ENCODE measurements around the gene PDZK1IP1. TPM values are rescaled to one million over a fixed set of nuclear protein-coding genes. Genes with fewer than 3 reads are reported as not detected.

PDZK1IP1 gene
- total and polyA plus RNA-seq, 2 of the 4 experiments (the other 2 are of a cell fraction): not detected

DNA sequence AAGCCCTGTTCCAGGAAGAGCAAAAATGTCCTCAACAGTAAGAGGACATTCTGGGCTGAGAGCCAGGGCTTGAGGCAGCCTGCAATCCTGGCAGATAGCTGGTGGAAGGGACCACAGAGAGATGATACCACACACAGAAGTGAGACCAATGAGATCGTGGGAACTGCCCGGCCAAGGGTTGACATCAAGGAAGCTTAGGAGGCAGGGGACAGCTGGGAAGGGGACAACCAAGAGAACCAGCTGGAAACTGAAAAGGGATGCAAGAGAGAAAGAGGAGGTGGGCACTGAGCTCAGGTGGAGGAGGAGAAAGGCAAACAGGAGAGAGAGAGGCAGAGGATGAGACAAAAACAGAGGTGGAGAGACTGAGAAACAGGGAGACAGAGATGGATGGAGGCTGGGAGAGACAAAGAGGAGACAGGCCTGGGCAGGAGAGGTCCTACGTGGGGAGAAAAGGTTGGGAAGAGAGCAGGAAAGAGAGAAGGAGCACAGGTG is 9.2 kb downstream of the PDZK1IP1 start:
- Histone ChIP-seq H4K8ac (ENCODE audit: low read depth in 2 of 2, low read length in 2 of 2) (no peak overlapping the region), H3K14ac (replicated peaks; ENCODE audit: low read depth, low read length) (no peak overlapping the region), H3K4me3 (ENCODE audit: insufficient read depth, low read depth, low read length) (no peak overlapping the region), H2AK9ac (replicated peaks; ENCODE audit: low read depth, low read length, poor library complexity) (no peak overlapping the region), H3K79me1 (ENCODE audit: low read depth in 1 of 2, low read length in 2 of 2) (no peaks in the 10 kb centered on the region), H3K9me1 (ENCODE audit: insufficient read depth, low read length) (no peaks in the 10 kb centered on the region), H2BK15ac (ENCODE audit: low read depth, low read length) (no peak overlapping the region), H4K20me1 (ENCODE audit: insufficient read depth, low read length) (no peaks in the 10 kb centered on the region), H3K18ac (ENCODE audit: low read depth, low read length) (no peak overlapping the region), H2AK5ac (ENCODE audit: low read depth, low read length) (no peak overlapping the region), H3K36me3 (ENCODE audit: control insufficient read depth, insufficient read depth, low read length) (no peaks in the 10 kb centered on the region), H2BK120ac (ENCODE audit: low read depth, low read length) (no peak overlapping the region), H3K9ac (ENCODE audit: low read depth, low read length) (no peak overlapping the region), H3K27me3 (ENCODE audit: control insufficient read depth, insufficient read depth, low read length) (no peaks in the 10 kb centered on the region; the same call in 1 of the 2 replicates), H3K4me1 (ENCODE audit: control insufficient read depth, insufficient read depth, low read length) (no peaks in the 10 kb centered on the region), H2BK5ac (ENCODE audit: low read depth, low read length, poor library complexity, severe bottlenecking) (no peak overlapping the region), H3K23ac (ENCODE audit: low read depth, low read length) (no peak overlapping the region), H2BK20ac (ENCODE audit: low read depth, low read length) (no peak overlapping the region), H3K27ac (ENCODE audit: insufficient read depth, low read length) (no peak overlapping the region), H3K9me3 (ENCODE audit: control insufficient read depth, insufficient read depth, low read length) (no peaks in the 10 kb centered on the region), H4K91ac (ENCODE audit: insufficient read depth, low read depth, low read length) (no peak overlapping the region), H3K4me2 (ENCODE audit: low read depth, low read length) (no peak overlapping the region), H3K4ac (ENCODE audit: low read depth, low read length) (no peak overlapping the region), H3K56ac (ENCODE audit: extremely low read depth, insufficient read depth, low read length) (no peak overlapping the region), H2AFZ (replicated peaks; ENCODE audit: low read length, poor library complexity) (no peak overlapping the region), H4K5ac (ENCODE audit: low read depth, low read length) (no peak overlapping the region)
- POLR2A ChIA-PET (ENCODE audit: unreplicated experiment): no interaction called here
- ATAC-seq (ENCODE audit: low read depth): no peak
- WGBS, 2 experiments (ENCODE audit: extremely low coverage in 2 of 2, insufficient read length in 1 of 2): no CpG with 5 or more reads among the region's 3 CpGs
- BruUV-seq (replicated peaks): no TSS peak
- TF ChIP-seq SMC3 (IDR thresholded peaks at IDR 0.05; ENCODE audit: low read depth, low read length) (no peak), RCOR1 (IDR thresholded peaks at IDR 0.05; ENCODE audit: insufficient replicate concordance, low read length) (no peak), FOS (IDR thresholded peaks at IDR 0.05; ENCODE audit: low read depth, low read length) (no peak), BHLHE40 (IDR thresholded peaks at IDR 0.05; ENCODE audit: low read depth, low read length) (no peak), NFE2L2 (IDR thresholded peaks at IDR 0.05; ENCODE audit: low read depth, low read length) (no peak), POLR2A (IDR thresholded peaks at IDR 0.05; ENCODE audit: low read depth, low read length) (no peak), RFX5 (IDR thresholded peaks at IDR 0.05; ENCODE audit: low read depth, low read length) (no peak), RAD21 (IDR thresholded peaks at IDR 0.05; ENCODE audit: low read length) (no peak), MAZ (IDR thresholded peaks at IDR 0.05; ENCODE audit: borderline replicate concordance, low read depth, low read length) (no peak), MXI1 (IDR thresholded peaks at IDR 0.05; ENCODE audit: borderline replicate concordance, low read depth, low read length) (no peak)
- TF ChIP-seq, protein P1, sequence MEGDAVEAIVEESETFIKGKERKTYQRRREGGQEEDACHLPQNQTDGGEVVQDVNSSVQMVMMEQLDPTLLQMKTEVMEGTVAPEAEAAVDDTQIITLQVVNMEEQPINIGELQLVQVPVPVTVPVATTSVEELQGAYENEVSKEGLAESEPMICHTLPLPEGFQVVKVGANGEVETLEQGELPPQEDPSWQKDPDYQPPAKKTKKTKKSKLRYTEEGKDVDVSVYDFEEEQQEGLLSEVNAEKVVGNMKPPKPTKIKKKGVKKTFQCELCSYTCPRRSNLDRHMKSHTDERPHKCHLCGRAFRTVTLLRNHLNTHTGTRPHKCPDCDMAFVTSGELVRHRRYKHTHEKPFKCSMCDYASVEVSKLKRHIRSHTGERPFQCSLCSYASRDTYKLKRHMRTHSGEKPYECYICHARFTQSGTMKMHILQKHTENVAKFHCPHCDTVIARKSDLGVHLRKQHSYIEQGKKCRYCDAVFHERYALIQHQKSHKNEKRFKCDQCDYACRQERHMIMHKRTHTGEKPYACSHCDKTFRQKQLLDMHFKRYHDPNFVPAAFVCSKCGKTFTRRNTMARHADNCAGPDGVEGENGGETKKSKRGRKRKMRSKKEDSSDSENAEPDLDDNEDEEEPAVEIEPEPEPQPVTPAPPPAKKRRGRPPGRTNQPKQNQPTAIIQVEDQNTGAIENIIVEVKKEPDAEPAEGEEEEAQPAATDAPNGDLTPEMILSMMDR (conservative IDR thresholded peaks at IDR 0.05; ENCODE audit: low read depth, low read length): no peak
- TF ChIP-seq, protein P2, sequence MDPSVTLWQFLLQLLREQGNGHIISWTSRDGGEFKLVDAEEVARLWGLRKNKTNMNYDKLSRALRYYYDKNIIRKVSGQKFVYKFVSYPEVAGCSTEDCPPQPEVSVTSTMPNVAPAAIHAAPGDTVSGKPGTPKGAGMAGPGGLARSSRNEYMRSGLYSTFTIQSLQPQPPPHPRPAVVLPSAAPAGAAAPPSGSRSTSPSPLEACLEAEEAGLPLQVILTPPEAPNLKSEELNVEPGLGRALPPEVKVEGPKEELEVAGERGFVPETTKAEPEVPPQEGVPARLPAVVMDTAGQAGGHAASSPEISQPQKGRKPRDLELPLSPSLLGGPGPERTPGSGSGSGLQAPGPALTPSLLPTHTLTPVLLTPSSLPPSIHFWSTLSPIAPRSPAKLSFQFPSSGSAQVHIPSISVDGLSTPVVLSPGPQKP (IDR thresholded peaks at IDR 0.05; ENCODE audit: borderline replicate concordance, low read depth, low read length): no peak
- TF ChIP-seq, protein P3, sequence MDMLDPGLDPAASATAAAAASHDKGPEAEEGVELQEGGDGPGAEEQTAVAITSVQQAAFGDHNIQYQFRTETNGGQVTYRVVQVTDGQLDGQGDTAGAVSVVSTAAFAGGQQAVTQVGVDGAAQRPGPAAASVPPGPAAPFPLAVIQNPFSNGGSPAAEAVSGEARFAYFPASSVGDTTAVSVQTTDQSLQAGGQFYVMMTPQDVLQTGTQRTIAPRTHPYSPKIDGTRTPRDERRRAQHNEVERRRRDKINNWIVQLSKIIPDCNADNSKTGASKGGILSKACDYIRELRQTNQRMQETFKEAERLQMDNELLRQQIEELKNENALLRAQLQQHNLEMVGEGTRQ (IDR thresholded peaks at IDR 0.05; ENCODE audit: low read depth, low read length): no peak
- dilution Hi-C loops (cut with HindIII; ENCODE audit: low sequenced_read_pairs, unreplicated experiment): no loop called here
- CTCF ChIA-PET: no interaction called here
- no peak for DNase-seq
- in situ Hi-C loops (cut with MboI; ENCODE audit: low sequenced_read_pairs): loop anchor here (5.0 to 10.0 kb wide), 2 partner anchors 242 to 534 kb away; no protein-coding TSS in a partner anchor
- intact Hi-C loops (cut with micrococcal nuclease): no loop called here
